NCI-H526 treated with DMSO at 0.1 percent for 48 hours (cell line): ENCODE results near the gene C2CD3.
A peak's percentile ranks its signal among the peaks of the same experiment; 100 is the strongest.
"Not testable (repeated sequence)": the region's sequence is repeated elsewhere in the genome, so short reads cannot be mapped to it uniquely, and the experiment has no call there.

Experiments used
- DNase-seq: peaks from one replicate; lab custom pipeline; 2025; lab: John Stamatoyannopoulos, UW

The C2CD3 gene

DNA sequence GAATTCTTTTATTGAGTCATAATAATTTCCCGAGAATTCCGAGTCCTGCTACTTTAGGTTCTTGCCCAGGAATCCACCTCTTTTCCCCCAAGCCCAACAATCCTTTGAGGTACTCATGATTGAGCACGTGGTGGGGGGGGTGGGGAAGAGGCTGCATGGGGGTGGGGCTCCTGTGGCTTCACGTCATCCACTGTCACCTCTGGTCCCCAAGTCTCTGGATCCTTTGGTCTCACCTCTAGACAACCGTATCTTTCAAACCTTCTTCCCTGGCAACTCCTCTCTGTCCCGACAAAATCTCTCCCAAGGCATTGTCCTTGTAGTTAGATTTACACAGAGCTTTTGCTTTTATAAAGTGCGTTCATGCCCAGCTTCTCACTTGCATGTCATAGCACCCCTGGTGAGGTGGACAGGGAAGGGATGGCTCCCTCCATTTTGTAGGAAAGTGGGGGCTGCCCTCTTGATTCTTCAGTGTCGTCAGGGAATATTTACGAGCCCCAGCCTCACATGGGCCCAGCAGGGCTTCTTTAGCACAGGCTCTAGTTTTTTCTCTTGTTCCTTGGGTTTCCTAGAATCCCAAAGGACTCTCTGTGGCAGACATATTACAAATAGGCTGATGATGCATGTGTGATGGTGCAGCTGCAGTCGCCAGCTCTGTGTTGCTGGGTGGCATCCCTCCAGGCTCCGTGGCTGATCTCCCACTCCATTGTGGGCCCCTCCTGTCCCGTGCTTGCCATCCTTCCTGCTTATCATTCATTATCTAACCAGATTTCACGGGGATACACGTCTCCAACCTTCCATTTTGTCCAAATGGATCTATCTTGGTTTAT lies 170.3 kb downstream of the C2CD3 start:
- no peak for DNase-seq

DNA sequence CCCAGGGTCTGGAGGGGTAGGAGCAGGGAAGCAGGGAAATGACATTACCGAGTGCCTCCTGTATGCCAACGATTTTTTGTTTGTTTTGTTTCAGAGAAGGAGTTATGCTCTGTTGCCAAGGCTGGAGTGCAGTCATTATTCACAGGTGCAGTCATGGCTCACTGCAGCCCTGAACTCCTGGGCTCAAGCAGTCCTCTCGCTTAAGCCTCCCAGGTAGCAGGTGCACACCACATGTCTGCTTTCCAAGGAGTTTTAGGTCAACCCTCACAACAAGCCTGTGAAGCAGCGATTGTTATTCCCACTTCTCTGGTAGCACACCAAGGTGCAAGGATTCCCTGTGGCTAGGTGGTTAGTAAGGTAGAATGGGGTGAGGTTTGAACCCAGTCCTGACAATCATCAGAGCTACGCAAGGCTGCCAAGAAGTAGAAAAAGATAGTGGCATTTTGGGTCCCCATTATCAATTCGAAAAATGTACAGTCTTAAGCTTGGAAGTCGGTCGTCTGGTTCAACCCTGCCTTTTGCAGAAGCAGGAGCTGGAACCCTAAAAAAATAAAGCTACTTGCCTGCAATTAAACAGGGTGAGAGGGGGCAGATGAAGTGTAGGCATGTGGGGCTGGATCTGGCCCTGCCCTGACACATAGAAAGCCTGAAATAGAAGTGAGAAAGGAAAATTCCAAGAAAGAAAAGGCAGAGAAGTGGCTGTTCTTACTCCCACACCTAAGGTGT lies 171.1 kb downstream of the C2CD3 start:
- DNase-seq = no peak

DNA sequence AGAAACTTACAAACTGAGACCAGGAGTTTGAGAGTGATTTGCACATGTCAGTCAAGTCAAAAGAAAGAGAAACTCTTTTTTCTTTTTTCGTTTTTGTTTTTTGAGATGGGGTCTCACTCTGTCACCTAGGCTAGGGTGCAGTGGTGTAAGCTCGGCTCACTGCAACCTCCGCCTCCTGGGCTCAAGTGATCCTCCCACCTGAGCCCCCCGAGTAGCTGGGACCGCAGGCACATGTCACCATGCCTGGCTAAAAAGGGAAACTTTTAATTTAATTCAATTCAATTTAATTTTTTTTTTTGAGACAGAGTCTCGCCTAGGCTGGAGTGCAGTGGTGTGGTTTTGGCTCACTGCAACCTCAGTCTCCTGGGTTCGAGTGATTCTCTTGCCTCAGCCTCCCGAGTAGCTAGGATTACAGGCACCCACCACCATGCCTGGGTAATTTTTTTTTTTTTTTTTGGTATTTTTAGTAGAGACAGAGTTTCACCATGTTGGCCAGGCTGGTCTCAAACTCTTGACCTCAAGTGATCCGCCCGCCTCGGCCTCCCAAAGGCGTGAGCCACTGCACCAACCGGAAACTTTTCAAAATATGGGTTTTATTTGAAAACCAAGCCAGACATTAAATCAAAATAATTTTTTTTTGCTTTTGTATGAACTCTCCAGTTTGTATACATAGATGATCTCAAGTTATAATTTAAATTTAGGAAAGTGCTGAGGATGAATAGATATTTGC lies 171.8 kb downstream of the C2CD3 start:
- no peak for DNase-seq

GRCh38 chr11:73997120-73997770 lies 173.6 kb downstream of the C2CD3 start:
- no peak for DNase-seq

DNA sequence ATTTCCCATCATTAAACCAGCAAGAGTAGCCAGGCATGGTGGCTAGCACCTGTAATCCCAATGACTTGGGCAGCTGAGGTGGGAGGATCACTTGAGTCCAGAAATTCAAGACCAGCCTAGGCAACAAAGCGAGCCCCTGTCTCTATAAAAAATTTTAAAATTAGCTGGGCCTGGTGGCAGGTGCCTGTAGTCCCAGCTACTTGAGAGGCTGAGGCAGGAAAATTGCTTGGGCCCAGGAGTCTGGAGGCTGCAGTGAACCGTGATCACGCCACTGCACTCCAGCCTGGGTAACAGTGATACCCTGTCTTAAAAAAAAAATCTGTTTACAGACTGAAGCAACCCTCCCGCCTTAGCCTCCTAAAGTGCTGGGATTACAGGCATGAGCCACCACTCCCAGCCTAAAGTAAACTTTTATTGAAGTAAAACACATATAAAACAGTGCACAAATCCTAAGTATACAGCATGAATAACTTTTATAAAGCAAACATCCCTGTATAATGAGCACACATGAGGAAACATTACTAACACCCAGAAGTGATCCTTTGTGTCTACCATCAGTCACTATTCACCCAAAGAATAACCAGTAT lies 174.5 kb downstream of the C2CD3 start:
- no peak for DNase-seq

DNA sequence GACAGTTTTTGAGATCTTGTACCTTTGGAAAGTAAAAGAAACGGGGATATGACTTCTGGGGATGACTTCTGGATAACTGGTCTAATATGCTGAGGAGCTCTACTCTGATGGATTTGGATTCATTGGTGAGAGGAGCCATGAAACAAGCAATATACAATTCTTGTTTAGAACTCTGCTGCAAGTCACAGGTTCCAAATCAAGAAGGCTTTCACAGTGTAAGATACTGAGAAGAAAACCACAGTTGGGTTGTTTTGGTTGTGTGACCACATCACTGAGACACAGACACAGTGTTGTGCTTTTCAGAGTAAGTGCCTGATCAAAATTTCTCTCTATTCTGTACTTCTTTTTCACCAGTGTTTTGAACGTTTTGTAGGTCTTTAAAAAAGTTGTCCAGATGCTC lies 175.1 kb downstream of the C2CD3 start:
- DNase-seq = no peak

DNA sequence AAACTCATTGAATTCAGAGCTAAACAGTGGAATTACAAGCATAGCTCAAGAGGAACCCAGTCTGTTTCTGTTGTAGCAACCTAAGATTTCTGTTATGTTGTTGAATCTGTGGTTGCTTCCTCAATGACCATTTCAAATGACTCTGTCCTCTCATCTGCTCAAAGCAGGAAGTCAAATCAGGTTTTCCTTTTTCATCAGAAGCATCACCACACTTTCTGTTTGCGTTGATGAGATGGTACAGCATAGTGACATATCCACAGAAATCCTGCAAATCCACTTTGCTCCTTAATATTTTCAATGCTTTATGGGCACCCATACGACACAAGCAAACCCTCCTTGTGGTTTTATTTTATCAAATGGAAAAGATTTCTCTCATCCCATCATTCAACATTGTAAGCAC lies 175.6 kb downstream of the C2CD3 start:
- DNase-seq = no peak

- DNase-seq = no peak
Observed at GRCh38 chr11:73991471-73992006, 179.3 kb downstream of the C2CD3 start.

DNA sequence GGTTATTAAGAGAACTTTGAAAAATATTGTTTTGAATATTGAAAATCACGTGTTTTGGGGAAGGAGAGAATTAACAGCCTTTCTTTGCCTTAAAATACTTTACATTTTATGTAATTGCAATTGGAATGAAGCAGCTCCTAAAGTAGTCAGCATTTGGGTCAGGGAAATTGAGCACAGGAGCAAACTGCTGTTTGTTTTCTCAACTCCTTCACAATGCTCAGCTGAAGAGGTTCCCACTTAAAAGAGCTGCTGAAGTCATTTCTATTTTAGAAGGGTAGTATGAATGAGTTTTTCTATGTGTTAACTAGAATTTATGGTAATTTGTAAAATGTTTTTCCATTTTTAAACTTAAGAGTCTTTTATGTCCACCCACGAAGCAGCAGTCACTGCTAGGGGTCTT lies 180.1 kb downstream of the C2CD3 start:
- no peak for DNase-seq

DNA sequence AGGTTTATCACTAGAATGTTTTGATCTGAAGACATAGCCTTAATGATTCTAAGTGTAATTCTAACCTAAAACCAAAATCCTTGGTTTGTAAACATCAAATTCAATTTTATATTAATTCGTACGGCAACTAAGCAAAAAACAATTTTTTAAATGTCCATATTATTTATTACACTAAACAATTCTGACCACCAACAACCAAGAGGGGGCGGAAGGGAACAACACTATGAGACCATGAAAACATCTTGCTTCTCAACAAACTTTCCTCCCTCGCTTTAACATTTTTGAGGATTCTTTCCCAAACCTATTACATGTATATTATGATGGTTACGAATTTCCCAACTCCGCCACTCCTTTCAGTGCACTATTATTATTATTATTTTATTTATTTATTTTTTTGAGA lies 181.6 kb downstream of the C2CD3 start:
- no peak for DNase-seq

- no peak for DNase-seq
Observed at GRCh38 chr11:73988227-73988626, 182.6 kb downstream of the C2CD3 start.

DNA sequence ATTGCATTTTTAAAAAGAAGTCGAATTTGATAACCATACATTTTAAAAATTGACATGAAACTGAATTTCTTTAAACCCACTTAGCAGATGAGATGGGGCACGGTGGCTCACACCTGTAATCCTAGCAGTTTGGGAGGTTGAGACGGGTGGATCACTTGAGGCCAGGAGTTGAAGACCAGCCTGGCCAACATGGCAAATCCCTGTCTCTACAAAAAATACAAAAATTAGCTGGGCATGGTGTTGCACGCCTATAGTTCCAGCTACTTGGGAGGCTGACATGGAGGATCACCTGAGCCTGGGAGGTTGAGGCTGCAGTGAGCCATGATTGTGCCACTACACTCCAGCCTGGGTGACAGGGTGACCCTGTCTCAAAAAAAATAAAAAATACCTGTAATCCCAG lies 185.1 kb downstream of the C2CD3 start:
- DNase-seq = not testable (repeated sequence)

DNA sequence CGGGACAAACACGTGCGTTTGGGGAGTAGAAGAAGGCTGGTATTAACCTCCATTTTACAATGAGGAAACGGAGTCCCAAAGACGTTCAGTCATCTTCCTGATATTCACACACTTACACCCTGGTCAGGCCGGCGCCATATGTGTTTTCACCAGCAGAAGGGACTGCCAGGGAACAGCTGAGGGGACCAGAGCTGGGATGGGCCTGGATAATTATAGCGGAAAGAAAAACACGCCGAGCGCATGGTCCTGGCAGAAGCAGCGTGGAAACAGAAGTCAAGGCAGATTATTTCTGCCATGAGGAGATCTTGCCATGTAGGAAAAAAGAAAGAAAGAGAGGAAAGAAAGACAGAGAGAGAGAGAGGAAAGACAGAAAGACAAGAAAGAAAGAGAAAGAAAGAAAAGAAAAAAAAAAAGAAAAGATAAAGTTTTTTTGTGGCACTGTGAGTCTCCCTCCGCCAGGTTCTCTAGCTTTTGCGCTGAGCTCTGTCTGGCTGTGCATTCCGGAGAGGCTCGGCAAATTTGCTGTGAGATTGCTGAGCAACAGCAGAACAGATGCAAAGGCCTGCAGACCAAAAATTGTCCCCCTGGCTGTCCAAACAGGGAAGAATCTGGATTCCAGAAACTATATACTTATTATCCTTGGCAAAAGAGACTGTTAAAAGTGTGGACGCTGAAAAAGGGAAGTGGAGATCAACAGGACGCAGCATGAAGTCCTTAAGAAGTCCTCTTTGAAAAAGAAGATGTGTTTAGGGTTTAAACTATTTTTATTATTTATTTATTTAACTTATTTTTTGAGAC lies 186.9 kb downstream of the C2CD3 start:
- no peak for DNase-seq

DNA sequence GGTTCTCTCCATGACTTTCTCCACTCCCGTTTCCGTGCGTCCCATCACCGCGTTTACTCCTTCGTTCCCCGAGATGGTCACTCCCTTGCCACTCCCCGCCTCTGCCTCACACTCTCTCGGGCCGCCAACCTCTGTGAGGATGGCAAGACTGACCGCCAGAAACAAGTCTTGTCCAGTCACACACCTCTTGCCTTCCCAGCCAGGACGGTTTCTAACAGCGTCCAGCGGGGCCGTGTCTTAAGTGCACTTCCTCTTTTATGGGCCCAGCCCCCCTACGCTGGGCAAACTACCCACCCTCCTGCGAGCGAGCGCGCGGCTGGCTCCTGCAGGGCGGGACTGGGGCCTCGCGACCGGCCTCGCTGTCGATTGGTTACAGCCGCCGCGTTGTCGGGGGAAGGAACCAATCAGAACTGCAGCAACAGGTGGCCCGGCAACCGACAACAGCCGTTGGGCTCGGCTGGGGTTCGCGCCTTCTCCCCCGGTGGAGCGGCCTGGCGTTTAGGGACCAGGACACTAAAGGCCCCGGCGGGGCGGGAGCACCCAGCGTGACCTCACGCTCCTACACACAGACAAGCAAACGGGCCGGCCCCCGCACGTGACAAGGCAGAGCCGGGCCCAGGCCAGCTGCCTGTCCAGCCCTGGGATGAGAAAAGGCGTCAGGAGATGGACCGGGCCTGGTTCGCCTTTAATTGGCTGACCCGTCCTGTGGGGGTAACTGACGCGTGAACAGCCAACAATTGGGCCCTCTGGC lies 187.6 kb downstream of the C2CD3 start:
- peak; percentile 97 for DNase-seq

- DNase-seq = peak; percentile 90
Observed at GRCh38 chr11:73982595-73982989, 188.2 kb downstream of the C2CD3 start, which contains the start of gene UCP2. TSS of gene UCP2 (minus strand) at chr11:73982843. CDS start at chr11:73978378, 4,465 bp downstream.

DNA sequence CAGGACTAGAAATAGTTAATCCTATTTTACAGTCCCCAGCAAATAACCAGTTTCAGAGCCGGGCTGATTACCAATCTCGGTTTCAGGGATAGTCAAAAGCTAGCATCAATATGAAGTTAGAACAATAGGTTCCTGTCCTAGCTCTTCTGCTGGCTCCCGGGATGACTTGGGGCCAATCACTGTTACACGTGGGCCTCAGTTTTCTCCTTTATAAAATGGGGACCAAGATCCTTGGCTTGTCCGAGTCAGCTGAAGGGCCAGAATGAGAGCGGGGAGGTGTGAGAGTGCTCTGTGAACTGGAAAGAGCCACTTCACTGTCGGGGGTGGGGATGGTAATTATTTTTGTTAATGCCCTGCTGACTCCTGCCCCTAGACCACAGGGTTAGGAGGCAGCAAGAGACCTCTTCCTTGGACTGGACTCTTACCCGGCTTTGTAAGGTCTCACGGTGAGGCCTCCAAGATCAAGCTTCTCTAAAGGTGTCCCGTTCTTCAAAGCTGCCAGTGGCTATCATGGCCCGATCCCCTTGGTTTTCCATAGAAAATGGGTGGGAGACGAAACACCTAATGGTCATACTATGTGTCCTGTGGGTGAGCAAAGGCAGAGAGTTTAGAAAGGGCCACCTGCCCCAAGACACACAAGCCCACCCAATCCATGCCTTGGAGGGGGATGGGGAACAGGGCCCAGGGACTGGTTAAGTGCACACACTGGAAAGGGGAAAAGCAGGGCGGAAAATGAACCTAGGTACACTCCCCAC lies 189.6 kb downstream of the C2CD3 start:
- DNase-seq = no peak

DNA sequence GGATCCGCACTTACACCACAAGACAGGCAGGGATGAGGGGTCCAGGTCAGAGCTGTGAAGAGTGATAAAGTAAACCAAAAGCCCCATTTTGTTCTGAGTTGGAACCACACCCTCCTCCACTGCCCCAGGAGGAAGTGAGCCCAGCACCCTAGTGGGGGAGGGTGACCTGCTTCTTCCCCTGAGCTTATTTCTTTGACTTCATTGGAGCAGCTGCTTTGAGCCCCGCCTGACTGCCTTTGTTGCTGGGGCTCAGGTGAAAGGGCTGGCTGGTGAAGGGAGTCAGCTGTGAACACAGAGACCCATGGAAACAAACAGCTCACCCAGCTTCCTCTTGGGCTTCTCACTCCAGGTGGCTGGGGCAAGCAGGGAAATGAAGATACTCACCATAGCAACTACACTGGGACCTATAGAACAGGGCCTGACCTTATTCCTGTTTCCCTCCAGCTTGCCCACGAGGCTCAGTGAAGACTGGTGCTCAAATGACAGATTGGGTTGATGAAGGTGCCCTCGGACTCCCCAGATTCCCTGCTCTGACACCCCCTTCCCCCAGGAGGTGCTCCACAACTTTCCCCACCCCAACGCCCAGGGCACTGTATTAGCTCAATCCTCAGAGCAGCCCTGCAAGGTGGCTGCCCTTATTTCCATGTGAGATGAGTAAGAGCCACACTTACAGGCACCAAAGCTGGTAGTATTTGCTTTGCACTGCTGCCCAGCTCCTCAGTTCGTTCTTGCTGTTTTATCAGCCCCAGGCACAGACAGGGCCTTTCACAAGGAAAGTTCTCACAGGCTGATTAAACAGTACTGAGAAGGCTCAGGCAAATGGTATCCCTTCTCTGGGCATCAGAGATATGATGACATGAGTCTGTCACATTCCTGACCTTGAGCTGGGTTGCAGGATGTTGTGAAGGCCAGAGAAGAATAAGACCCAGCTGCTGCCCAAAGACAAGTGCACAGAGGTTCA lies 190.5 kb downstream of the C2CD3 start:
- DNase-seq = peak; percentile 70

- DNase-seq = no peak
Observed at GRCh38 chr11:73978576-73979086, 192.2 kb downstream of the C2CD3 start.
